Measurements from ENCODE around the gene MTARC2. TPM values are rescaled to one million over a fixed set of nuclear protein-coding genes. Genes with fewer than 3 reads are reported as not detected.

The MTARC2 gene
- total RNA-seq, 1 experiment from 2014 or later: 13.3 TPM

DNA sequence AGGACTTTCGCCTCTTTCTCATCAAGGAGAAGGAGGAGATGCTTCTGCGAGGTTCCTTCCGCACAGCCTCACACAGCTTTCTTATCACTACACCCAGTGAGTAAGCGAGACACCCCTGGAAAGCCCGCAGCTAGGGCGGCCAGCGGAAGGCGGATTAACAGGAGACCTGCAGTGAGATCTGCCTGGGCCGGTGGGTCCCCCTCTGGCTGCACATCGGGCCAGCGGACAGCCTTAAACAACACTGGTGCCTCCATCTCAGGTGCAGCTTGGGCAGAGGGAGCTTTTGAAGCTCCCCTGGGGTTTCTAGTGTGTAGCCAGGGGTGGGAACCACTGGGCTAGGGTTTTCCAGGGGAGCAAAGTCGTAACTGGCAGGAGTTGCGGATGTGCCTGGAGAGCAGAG, 21.1 kb downstream of the MTARC2 start:
- Histone ChIP-seq H3K9me2 (replicated peaks; ENCODE audit: low read length) (no peaks in the 10 kb centered on the region), H3K27me3 (ENCODE audit: low read length) (no peaks in the 10 kb centered on the region), H2AFZ (ENCODE audit: low read length) (no peak overlapping the region), H3K79me2 (ENCODE audit: low read length) (no peaks in the 10 kb centered on the region), H3K9me3 (ENCODE audit: low read length) (no peaks in the 10 kb centered on the region), H3K9ac (ENCODE audit: low read length) (no peak overlapping the region), H4K20me1 (ENCODE audit: low read length) (no peaks in the 10 kb centered on the region), H3K4me2 (ENCODE audit: low read length) (no peak overlapping the region), H3K27ac (ENCODE audit: low read length) (no peak overlapping the region), H3K4me1 (ENCODE audit: insufficient read depth, low read length) (no peaks in the 10 kb centered on the region), H3K4me3 (ENCODE audit: low read length) (no peak overlapping the region), H3K36me3 (ENCODE audit: low read depth, low read length) (peaks cover 23% of the 10 kb centered on the region), H3F3A (ENCODE audit: low read length, unreplicated experiment) (no peaks in the 10 kb centered on the region)
- ChIA-PET CTCF (no interaction called here), POLR2A (ENCODE audit: unreplicated experiment) (no interaction called here)
- no peak for DNase-seq
- intact Hi-C loops (cut with micrococcal nuclease): no loop called here
- ATAC-seq: no peak
- BruUV-seq (replicated peaks): no TSS peak
- TF ChIP-seq, protein P1, sequence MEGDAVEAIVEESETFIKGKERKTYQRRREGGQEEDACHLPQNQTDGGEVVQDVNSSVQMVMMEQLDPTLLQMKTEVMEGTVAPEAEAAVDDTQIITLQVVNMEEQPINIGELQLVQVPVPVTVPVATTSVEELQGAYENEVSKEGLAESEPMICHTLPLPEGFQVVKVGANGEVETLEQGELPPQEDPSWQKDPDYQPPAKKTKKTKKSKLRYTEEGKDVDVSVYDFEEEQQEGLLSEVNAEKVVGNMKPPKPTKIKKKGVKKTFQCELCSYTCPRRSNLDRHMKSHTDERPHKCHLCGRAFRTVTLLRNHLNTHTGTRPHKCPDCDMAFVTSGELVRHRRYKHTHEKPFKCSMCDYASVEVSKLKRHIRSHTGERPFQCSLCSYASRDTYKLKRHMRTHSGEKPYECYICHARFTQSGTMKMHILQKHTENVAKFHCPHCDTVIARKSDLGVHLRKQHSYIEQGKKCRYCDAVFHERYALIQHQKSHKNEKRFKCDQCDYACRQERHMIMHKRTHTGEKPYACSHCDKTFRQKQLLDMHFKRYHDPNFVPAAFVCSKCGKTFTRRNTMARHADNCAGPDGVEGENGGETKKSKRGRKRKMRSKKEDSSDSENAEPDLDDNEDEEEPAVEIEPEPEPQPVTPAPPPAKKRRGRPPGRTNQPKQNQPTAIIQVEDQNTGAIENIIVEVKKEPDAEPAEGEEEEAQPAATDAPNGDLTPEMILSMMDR (conservative IDR thresholded peaks at IDR 0.05; ENCODE audit: low read depth, low read length): no peak
- no peak for TF ChIP-seq EZH2phosphoT487 (IDR thresholded peaks at IDR 0.05; ENCODE audit: borderline replicate concordance, low read length)
- TF ChIP-seq EZH2 (IDR thresholded peaks at IDR 0.05; ENCODE audit: low read length, unreplicated experiment): no peak

GRCh38 chr1:220770245-220770913, 22.3 kb downstream of the MTARC2 start:
- intact Hi-C loops (cut with micrococcal nuclease): no loop called here
- H3K9ac ChIP-seq (ENCODE audit: low read length): no peak overlapping the region
- no peak overlapping the region for H2AFZ ChIP-seq (ENCODE audit: low read length)
- no peaks in the 10 kb centered on the region for H3F3A ChIP-seq (ENCODE audit: low read length, unreplicated experiment)
- no peak overlapping the region for H3K4me2 ChIP-seq (ENCODE audit: low read length)
- no peaks in the 10 kb centered on the region for H3K79me2 ChIP-seq (ENCODE audit: low read length)
- no peaks in the 10 kb centered on the region for H3K4me1 ChIP-seq (ENCODE audit: insufficient read depth, low read length)
- H3K27me3 ChIP-seq (ENCODE audit: low read length): no peaks in the 10 kb centered on the region
- ChIA-PET POLR2A (ENCODE audit: unreplicated experiment) (no interaction called here), CTCF (no interaction called here)
- no peaks in the 10 kb centered on the region for H3K9me2 ChIP-seq (replicated peaks; ENCODE audit: low read length)
- H3K9me3 ChIP-seq (ENCODE audit: low read length): no peaks in the 10 kb centered on the region
- TF ChIP-seq EZH2 (IDR thresholded peaks at IDR 0.05; ENCODE audit: low read length, unreplicated experiment): no peak
- TF ChIP-seq, protein P1 (conservative IDR thresholded peaks at IDR 0.05; ENCODE audit: low read depth, low read length): no peak
- no peak for TF ChIP-seq EZH2phosphoT487 (IDR thresholded peaks at IDR 0.05; ENCODE audit: borderline replicate concordance, low read length)
- ATAC-seq (no peak), DNase-seq (no peak)
- H3K4me3 ChIP-seq (ENCODE audit: low read length): no peak overlapping the region
- no peaks in the 10 kb centered on the region for H4K20me1 ChIP-seq (ENCODE audit: low read length)
- H3K27ac ChIP-seq (ENCODE audit: low read length): no peak overlapping the region
- peaks cover 23% of the 10 kb centered on the region for H3K36me3 ChIP-seq (ENCODE audit: low read depth, low read length)
- BruUV-seq (replicated peaks): no TSS peak

DNA sequence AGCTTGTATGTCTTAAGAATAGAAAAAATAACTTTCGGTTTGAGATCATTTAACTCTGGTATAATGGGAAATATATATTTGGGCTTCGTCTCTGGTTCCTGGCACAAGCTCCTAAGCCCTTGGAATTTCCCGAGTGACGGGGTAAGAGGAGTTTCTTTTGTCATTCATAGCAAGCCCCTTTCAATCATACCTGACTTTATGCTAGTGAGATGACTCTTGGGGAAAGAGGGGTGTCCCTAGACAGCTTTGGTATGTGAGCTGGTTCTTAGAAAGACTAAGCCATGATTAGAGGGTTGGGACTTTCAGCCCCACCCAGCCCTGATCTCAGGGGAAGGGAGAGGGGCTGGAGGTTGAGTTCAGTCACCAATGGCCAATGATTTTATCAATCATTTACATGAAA, 24.7 kb downstream of the MTARC2 start:
- H2AFZ ChIP-seq (ENCODE audit: low read length): no peak overlapping the region
- no peak overlapping the region for H3K9ac ChIP-seq (ENCODE audit: low read length)
- H3K4me2 ChIP-seq (ENCODE audit: low read length): no peak overlapping the region
- H3K4me1 ChIP-seq (ENCODE audit: insufficient read depth, low read length): no peaks in the 10 kb centered on the region
- peaks cover 19% of the 10 kb centered on the region for H3K36me3 ChIP-seq (ENCODE audit: low read depth, low read length)
- H3K9me2 ChIP-seq (replicated peaks; ENCODE audit: low read length): no peaks in the 10 kb centered on the region
- POLR2A ChIA-PET (ENCODE audit: unreplicated experiment): interaction anchor here (0.7 kb wide), 1 partner anchor 11 kb away, joined by 3 read pairs; no protein-coding TSS in a partner anchor
- H3K9me3 ChIP-seq (ENCODE audit: low read length): no peaks in the 10 kb centered on the region
- ATAC-seq (no peak), DNase-seq (no peak)
- no peaks in the 10 kb centered on the region for H3K27me3 ChIP-seq (ENCODE audit: low read length)
- no peak overlapping the region for H3K4me3 ChIP-seq (ENCODE audit: low read length)
- H4K20me1 ChIP-seq (ENCODE audit: low read length): no peaks in the 10 kb centered on the region
- H3K27ac ChIP-seq (ENCODE audit: low read length): no peak overlapping the region
- no peaks in the 10 kb centered on the region for H3K79me2 ChIP-seq (ENCODE audit: low read length)
- CTCF ChIA-PET: no interaction called here
- no TSS peak for BruUV-seq (replicated peaks)
- no peaks in the 10 kb centered on the region for H3F3A ChIP-seq (ENCODE audit: low read length, unreplicated experiment)
- intact Hi-C loops (cut with micrococcal nuclease): no loop called here
- no peak for TF ChIP-seq EZH2 (IDR thresholded peaks at IDR 0.05; ENCODE audit: low read length, unreplicated experiment)
- TF ChIP-seq, protein P1 (conservative IDR thresholded peaks at IDR 0.05; ENCODE audit: low read depth, low read length): no peak
- TF ChIP-seq EZH2phosphoT487 (IDR thresholded peaks at IDR 0.05; ENCODE audit: borderline replicate concordance, low read length): no peak

All from PC-3 (cell line).